Activated CD4-positive, alpha-beta T cell treated with anti-CD3 and anti-CD28 coated beads, Interleukin-2, amount 50 U/mL, for 16 hours (primary cell): ENCODE data around the gene TRAP1.
"Not testable (repeated sequence)": the region's sequence is repeated elsewhere in the genome, so short reads cannot be mapped to it uniquely, and the experiment has no call there.

Experiments used
- DNase-seq: peaks from one replicate; pipeline ENCODE4 v3.0.0-alpha.2; 2020

TRAP1 gene

DNA sequence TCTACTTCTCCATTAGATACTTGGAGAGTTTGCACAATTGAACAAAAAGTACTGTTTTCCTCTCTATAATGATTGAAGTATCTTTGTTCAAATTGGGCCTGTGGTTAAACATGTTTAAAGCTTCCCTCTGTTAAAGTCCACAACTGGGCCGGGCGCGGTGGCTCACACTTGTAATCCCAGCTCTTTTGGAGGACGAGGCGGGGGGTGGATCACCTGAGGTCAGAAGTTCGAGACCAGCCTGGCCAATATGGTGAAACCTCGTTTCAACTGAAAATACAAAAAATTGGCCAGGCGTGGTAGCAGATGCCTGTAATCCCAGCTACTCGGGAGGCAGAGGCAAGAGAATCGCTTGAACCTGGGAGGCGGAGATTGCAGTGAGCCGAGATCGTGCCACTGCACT, 108.3 kb downstream of the TRAP1 start:
- DNase-seq = not testable (repeated sequence)

GRCh38 chr16:3608069-3608468, 109.3 kb downstream of the TRAP1 start:
- no peak for DNase-seq
